ENCODE measurements around the gene C2CD2L. TPM values are rescaled to one million over a fixed set of nuclear protein-coding genes. Genes with fewer than 3 reads are reported as not detected.

Gene C2CD2L
- total and polyA plus RNA-seq, 2 of the 13 experiments (the other 11 are each of a cell fraction or from before 2014, with no cell fraction given), result 3.7 to 5.5 TPM

GRCh38 chr11:119101759-119102423, 5.3 kb upstream of the C2CD2L start, which contains the start of gene DPAGT1 (continued):
- TF ChIP-seq LRRFIP1 (CRISPR knock-in tag; conservative IDR thresholded peaks at IDR 0.05), result no peak
- no peak for TF ChIP-seq ATF7-NPFF (CRISPR knock-in tag; IDR thresholded peaks at IDR 0.05; ENCODE audit: low read depth)
- TF ChIP-seq HDAC2 (CRISPR knock-in tag; IDR thresholded peaks at IDR 0.05), result peak; percentile 15; the same call in 1 of the 2 replicates
- TF ChIP-seq, protein P1, sequence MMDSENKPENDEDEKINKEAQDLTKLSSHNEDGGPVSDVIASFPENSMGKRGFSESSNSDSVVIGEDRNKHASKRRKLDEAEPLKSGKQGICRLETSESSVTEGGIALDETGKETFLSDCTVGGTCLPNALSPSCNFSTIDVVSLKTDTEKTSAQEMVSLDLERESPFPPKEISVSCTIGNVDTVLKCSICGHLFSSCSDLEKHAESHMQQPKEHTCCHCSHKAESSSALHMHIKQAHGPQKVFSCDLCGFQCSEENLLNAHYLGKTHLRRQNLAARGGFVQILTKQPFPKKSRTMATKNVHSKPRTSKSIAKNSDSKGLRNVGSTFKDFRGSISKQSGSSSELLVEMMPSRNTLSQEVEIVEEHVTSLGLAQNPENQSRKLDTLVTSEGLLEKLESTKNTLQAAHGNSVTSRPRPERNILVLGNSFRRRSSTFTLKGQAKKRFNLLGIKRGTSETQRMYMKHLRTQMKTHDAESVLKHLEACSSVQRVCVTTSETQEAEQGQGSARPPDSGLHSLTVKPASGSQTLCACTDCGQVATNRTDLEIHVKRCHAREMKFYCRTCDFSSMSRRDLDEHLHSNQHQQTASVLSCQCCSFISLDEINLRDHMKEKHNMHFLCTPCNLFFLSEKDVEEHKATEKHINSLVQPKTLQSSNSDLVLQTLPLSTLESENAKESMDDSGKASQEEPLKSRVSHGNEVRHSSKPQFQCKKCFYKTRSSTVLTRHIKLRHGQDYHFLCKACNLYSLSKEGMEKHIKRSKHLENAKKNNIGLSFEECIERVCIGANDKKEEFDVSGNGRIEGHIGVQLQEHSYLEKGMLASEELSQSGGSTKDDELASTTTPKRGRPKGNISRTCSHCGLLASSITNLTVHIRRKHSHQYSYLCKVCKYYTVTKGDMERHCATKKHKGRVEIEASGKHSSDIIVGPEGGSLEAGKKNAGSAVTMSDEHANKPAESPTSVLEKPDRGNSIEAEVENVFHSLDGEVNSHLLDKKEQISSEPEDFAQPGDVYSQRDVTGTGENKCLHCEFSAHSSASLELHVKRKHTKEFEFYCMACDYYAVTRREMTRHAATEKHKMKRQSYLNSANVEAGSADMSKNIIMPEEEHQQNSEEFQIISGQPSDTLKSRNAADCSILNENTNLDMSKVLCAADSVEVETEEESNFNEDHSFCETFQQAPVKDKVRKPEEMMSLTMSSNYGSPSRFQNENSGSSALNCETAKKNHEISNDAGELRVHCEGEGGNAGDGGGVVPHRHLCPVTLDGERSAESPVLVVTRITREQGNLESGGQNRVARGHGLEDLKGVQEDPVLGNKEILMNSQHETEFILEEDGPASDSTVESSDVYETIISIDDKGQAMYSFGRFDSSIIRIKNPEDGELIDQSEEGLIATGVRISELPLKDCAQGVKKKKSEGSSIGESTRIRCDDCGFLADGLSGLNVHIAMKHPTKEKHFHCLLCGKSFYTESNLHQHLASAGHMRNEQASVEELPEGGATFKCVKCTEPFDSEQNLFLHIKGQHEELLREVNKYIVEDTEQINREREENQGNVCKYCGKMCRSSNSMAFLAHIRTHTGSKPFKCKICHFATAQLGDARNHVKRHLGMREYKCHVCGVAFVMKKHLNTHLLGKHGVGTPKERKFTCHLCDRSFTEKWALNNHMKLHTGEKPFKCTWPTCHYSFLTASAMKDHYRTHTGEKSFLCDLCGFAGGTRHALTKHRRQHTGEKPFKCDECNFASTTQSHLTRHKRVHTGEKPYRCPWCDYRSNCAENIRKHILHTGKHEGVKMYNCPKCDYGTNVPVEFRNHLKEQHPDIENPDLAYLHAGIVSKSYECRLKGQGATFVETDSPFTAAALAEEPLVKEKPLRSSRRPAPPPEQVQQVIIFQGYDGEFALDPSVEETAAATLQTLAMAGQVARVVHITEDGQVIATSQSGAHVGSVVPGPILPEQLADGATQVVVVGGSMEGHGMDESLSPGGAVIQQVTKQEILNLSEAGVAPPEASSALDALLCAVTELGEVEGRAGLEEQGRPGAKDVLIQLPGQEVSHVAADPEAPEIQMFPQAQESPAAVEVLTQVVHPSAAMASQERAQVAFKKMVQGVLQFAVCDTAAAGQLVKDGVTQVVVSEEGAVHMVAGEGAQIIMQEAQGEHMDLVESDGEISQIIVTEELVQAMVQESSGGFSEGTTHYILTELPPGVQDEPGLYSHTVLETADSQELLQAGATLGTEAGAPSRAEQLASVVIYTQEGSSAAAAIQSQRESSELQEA (CRISPR knock-in tag; IDR thresholded peaks at IDR 0.05; ENCODE audit: not compliant biosample characterization), result no peak
- peak; percentile 59 for TF ChIP-seq SIN3A (IDR thresholded peaks at IDR 0.05; ENCODE audit: borderline replicate concordance, low read depth, low read length)
- TF ChIP-seq NCOA5 (CRISPR knock-in tag; IDR thresholded peaks at IDR 0.05), result no peak
- TF ChIP-seq THAP9 (CRISPR knock-in tag; IDR thresholded peaks at IDR 0.05; ENCODE audit: borderline replicate concordance), result peak; percentile 91; the same call in 1 of the 2 replicates
- TF ChIP-seq AGO2 (optimal IDR thresholded peaks at IDR 0.05; ENCODE audit: low read depth, low read length), result no peak
- TF ChIP-seq, protein P2, sequence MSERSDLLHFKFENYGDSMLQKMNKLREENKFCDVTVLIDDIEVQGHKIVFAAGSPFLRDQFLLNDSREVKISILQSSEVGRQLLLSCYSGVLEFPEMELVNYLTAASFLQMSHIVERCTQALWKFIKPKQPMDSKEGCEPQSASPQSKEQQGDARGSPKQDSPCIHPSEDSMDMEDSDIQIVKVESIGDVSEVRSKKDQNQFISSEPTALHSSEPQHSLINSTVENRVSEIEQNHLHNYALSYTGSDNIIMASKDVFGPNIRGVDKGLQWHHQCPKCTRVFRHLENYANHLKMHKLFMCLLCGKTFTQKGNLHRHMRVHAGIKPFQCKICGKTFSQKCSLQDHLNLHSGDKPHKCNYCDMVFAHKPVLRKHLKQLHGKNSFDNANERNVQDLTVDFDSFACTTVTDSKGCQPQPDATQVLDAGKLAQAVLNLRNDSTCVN (CRISPR knock-in tag; IDR thresholded peaks at IDR 0.05; ENCODE audit: borderline replicate concordance), result no peak
- TF ChIP-seq ZNF713 (CRISPR knock-in tag; IDR thresholded peaks at IDR 0.05), result no peak
- peak; percentile 88 for TF ChIP-seq ZNF501 (CRISPR knock-in tag; IDR thresholded peaks at IDR 0.05)
- peak; percentile 92; the same call in 2 of the 3 replicates for TF ChIP-seq MXI1 (IDR thresholded peaks at IDR 0.05; ENCODE audit: borderline replicate concordance, low read depth, low read length)
- no peak for TF ChIP-seq ZSCAN22 (CRISPR knock-in tag; IDR thresholded peaks at IDR 0.05)

Measured in HepG2 (cell line).